H1 (cell line): ENCODE measurements around the gene FANCD2OS. TPM values are rescaled to one million over a fixed set of nuclear protein-coding genes. Genes with fewer than 3 reads are reported as not detected.

ENCODE experiments used
- ASH2L ChIP-seq: fragments of 200-600, 300-600 bp; sonication (generic); IDR thresholded peaks from one replicate; pipeline ENCODE4 v1.7.1; 2017; ENCODE audit warnings: low read length
- HDAC6 ChIP-seq: IDR thresholded peaks from one replicate; pipeline ENCODE4 v1.7.1; 2012; ENCODE audit warnings: low read depth, mild to moderate bottlenecking, inconsistent platforms, low read length, moderate library complexity
- PHF8 ChIP-seq: fragments of 200-600 bp; sonication (generic); conservative IDR thresholded peaks from 2 replicates; pipeline ENCODE4 v1.7.1; 2012; ENCODE audit warnings: low read depth, mild to moderate bottlenecking, inconsistent platforms, low read length, moderate library complexity
- RXRA ChIP-seq: IDR thresholded peaks from 2 replicates; pipeline ENCODE4 v1.6.1; 2011; ENCODE audit warnings: low read depth, mild to moderate bottlenecking, low read length, moderate library complexity; ENCODE audit not compliant: insufficient read depth
- SUZ12 ChIP-seq: fragments of 200-600 bp; sonication (generic); IDR thresholded peaks from 2 replicates; pipeline ENCODE4 v1.6.1; 2012; ENCODE audit warnings: mild to moderate bottlenecking, inconsistent platforms, low read length, moderate library complexity, mixed read lengths
- YY1 ChIP-seq: IDR thresholded peaks from 2 replicates; pipeline ENCODE4 v1.6.1; 2011; ENCODE audit warnings: low read depth, mild to moderate bottlenecking, low read length
- polyA plus RNA-seq, 7 experiments: library from polyadenylated mRNA; depleted of rRNA in 3 of 7; stranded (reverse) in 5 of 7; unstranded in 2 of 7; fragments of >200 nt in 5 of 7; fragments of 200-250 nt in 2 of 7; gene quantifications; 1 replicate in 5 of 7; 2 replicates in 1 of 7; 4 replicates in 1 of 7; pipeline versions ENCODE4 v1.2.1 to v1.2.3, GENCODE V29; 2011 to 2013; ENCODE audit warnings: missing spikeins in 2 of 7, mixed read lengths in 2 of 7
- total RNA-seq: library from RNA; stranded (reverse); fragmentation: NEBNext Ultra II Directional; extraction: Animal tissue kit (Norgen Biotek cat#: 25700); gene quantifications from 2 replicates; pipeline ENCODE4 v1.2.1, GENCODE V29; 2021
- TF ChIP-seq, protein P1 (sequence below): fragments of 300-600 bp; sonication (generic); IDR thresholded peaks from 2 replicates; pipeline ENCODE4 v1.7.1; 2012; ENCODE audit warnings: low read length, moderate library complexity, mild to moderate bottlenecking, inconsistent platforms; ENCODE audit not compliant: insufficient replicate concordance
- TF ChIP-seq, protein P2 (sequence below): IDR thresholded peaks from 2 replicates; pipeline ENCODE4 v1.6.1; 2011; ENCODE audit warnings: low read length, improper control_type of control experiment

FANCD2OS gene
- total and polyA plus RNA-seq, 2 of the 8 experiments (the other 6 are each of a cell fraction or from before 2014, with no cell fraction given) = not detected

DNA sequence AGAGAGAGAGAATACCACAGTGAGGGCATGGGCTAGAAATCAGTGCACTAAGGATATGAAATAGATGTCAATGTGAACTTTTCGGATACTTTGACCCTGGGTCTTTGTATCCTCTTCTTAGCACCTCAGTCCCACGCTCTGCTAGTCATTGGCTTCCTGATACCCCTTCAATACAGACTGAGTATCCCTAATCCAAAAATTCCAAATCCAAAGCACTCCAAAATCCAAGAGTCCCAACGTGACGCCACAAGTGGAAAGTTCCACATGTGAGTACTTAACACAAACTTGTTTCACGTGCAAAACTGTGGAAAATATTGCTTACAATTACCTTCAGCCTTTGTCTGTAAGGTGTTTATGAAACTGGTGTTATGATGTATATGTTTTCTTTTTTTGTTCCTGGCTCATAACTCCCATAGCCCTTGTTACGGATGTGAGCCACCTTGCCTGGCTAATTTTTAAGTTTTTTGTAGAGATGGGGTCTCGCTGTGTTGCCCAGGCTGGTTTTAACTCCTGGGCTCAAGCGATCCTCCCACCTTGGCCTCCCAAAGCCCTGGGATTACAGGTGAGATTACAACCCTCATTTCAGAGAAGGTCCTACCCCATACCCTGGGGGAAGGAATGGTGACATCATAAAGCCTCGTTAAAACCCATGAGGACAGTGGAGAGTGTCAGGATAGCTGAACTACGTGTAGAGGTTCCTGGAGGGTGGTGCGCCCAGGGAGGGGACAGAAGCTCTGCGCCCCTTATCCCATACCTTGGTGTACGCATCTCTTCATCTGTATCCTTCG lies 46.5 kb upstream of the FANCD2OS start (continued):
- TF ChIP-seq, protein P1, sequence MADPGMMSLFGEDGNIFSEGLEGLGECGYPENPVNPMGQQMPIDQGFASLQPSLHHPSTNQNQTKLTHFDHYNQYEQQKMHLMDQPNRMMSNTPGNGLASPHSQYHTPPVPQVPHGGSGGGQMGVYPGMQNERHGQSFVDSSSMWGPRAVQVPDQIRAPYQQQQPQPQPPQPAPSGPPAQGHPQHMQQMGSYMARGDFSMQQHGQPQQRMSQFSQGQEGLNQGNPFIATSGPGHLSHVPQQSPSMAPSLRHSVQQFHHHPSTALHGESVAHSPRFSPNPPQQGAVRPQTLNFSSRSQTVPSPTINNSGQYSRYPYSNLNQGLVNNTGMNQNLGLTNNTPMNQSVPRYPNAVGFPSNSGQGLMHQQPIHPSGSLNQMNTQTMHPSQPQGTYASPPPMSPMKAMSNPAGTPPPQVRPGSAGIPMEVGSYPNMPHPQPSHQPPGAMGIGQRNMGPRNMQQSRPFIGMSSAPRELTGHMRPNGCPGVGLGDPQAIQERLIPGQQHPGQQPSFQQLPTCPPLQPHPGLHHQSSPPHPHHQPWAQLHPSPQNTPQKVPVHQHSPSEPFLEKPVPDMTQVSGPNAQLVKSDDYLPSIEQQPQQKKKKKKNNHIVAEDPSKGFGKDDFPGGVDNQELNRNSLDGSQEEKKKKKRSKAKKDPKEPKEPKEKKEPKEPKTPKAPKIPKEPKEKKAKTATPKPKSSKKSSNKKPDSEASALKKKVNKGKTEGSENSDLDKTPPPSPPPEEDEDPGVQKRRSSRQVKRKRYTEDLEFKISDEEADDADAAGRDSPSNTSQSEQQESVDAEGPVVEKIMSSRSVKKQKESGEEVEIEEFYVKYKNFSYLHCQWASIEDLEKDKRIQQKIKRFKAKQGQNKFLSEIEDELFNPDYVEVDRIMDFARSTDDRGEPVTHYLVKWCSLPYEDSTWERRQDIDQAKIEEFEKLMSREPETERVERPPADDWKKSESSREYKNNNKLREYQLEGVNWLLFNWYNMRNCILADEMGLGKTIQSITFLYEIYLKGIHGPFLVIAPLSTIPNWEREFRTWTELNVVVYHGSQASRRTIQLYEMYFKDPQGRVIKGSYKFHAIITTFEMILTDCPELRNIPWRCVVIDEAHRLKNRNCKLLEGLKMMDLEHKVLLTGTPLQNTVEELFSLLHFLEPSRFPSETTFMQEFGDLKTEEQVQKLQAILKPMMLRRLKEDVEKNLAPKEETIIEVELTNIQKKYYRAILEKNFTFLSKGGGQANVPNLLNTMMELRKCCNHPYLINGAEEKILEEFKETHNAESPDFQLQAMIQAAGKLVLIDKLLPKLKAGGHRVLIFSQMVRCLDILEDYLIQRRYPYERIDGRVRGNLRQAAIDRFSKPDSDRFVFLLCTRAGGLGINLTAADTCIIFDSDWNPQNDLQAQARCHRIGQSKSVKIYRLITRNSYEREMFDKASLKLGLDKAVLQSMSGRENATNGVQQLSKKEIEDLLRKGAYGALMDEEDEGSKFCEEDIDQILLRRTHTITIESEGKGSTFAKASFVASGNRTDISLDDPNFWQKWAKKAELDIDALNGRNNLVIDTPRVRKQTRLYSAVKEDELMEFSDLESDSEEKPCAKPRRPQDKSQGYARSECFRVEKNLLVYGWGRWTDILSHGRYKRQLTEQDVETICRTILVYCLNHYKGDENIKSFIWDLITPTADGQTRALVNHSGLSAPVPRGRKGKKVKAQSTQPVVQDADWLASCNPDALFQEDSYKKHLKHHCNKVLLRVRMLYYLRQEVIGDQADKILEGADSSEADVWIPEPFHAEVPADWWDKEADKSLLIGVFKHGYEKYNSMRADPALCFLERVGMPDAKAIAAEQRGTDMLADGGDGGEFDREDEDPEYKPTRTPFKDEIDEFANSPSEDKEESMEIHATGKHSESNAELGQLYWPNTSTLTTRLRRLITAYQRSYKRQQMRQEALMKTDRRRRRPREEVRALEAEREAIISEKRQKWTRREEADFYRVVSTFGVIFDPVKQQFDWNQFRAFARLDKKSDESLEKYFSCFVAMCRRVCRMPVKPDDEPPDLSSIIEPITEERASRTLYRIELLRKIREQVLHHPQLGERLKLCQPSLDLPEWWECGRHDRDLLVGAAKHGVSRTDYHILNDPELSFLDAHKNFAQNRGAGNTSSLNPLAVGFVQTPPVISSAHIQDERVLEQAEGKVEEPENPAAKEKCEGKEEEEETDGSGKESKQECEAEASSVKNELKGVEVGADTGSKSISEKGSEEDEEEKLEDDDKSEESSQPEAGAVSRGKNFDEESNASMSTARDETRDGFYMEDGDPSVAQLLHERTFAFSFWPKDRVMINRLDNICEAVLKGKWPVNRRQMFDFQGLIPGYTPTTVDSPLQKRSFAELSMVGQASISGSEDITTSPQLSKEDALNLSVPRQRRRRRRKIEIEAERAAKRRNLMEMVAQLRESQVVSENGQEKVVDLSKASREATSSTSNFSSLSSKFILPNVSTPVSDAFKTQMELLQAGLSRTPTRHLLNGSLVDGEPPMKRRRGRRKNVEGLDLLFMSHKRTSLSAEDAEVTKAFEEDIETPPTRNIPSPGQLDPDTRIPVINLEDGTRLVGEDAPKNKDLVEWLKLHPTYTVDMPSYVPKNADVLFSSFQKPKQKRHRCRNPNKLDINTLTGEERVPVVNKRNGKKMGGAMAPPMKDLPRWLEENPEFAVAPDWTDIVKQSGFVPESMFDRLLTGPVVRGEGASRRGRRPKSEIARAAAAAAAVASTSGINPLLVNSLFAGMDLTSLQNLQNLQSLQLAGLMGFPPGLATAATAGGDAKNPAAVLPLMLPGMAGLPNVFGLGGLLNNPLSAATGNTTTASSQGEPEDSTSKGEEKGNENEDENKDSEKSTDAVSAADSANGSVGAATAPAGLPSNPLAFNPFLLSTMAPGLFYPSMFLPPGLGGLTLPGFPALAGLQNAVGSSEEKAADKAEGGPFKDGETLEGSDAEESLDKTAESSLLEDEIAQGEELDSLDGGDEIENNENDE = no peak
- no peak for TF ChIP-seq PHF8
- no peak for TF ChIP-seq RXRA
- TF ChIP-seq ASH2L = no peak
- no peak for TF ChIP-seq HDAC6
- no peak for TF ChIP-seq YY1
- no peak for TF ChIP-seq SUZ12
- TF ChIP-seq, protein P2, sequence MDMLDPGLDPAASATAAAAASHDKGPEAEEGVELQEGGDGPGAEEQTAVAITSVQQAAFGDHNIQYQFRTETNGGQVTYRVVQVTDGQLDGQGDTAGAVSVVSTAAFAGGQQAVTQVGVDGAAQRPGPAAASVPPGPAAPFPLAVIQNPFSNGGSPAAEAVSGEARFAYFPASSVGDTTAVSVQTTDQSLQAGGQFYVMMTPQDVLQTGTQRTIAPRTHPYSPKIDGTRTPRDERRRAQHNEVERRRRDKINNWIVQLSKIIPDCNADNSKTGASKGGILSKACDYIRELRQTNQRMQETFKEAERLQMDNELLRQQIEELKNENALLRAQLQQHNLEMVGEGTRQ = no peak
